ENCODE data around the gene TEKTIP1.

DNA sequence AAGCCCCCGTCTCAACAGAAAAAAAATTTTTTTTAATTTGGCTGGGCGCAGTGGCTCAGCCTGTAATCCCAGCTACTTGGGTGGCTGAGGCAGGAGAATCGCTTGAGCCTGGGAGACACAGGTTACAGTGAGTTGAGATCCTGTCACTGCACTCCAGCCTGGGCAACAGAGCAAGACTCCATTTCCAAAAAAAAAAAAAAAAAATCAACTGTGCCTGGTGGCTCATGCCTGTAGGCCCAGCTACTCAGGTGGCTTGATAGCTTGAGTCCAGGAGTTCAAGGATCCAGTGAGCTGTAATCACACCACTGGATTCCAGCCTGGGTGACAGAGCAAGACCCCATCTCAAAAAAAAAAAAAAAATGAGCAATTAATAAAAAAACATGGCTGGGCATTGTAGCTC lies 37.2 kb upstream of the TEKTIP1 start:
- TF ChIP-seq, protein P1, sequence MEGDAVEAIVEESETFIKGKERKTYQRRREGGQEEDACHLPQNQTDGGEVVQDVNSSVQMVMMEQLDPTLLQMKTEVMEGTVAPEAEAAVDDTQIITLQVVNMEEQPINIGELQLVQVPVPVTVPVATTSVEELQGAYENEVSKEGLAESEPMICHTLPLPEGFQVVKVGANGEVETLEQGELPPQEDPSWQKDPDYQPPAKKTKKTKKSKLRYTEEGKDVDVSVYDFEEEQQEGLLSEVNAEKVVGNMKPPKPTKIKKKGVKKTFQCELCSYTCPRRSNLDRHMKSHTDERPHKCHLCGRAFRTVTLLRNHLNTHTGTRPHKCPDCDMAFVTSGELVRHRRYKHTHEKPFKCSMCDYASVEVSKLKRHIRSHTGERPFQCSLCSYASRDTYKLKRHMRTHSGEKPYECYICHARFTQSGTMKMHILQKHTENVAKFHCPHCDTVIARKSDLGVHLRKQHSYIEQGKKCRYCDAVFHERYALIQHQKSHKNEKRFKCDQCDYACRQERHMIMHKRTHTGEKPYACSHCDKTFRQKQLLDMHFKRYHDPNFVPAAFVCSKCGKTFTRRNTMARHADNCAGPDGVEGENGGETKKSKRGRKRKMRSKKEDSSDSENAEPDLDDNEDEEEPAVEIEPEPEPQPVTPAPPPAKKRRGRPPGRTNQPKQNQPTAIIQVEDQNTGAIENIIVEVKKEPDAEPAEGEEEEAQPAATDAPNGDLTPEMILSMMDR (IDR thresholded peaks at IDR 0.05; ENCODE audit: low read depth, low read length) = no peak
- no peak for TF ChIP-seq EZH2phosphoT487 (IDR thresholded peaks at IDR 0.05; ENCODE audit: low read depth)
